Measurements from ENCODE around the gene TMEM259. TPM values are rescaled to one million over a fixed set of nuclear protein-coding genes. Genes with fewer than 3 reads are reported as not detected.

The TMEM259 gene
- total and polyA plus RNA-seq, 8 donors = 74.2 to 154 (median 101) TPM

DNA sequence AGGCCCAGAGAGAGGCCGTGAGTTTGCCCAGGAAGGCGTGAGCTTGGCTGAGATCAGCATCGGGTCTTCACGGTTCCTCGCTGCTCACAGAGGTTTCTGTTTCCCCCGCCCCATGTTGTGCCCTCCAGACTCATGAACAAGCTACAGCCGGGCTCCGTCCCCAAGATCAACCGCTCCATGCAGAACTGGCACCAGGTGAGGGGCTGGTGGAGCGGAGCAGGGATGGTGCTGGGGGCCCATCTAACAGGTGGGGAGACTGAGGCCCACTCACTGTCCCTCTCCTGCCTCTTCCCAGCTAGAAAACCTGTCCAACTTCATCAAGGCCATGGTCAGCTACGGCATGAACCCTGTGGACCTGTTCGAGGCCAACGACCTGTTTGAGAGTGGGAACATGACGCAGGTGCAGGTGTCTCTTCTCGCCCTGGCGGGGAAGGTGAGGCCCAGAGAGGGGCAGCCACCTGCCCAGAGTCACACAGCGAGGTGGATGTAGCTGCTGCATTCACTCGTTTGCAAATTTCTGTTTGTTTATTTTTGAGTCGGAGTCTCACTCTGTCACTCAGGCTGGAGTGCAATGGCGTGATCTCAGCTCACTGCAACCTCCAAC, 11.4 kb upstream of the TMEM259 start:
- no peaks in the 10 kb centered on the region for H3K27me3 ChIP-seq
- no peaks in the 10 kb centered on the region for H3K9me3 ChIP-seq
- intact Hi-C loops (cut with DNase I) = no loop called here
- H3K4me3 ChIP-seq = no peak overlapping the region
- H3K27ac ChIP-seq = no peak overlapping the region
- DNase-seq = peak in 1 of 4 donors; percentile 49
- H3K4me1 ChIP-seq = peaks cover 0 to 42% of the 10 kb centered on the region in 2 donors
- TF ChIP-seq, protein P1, sequence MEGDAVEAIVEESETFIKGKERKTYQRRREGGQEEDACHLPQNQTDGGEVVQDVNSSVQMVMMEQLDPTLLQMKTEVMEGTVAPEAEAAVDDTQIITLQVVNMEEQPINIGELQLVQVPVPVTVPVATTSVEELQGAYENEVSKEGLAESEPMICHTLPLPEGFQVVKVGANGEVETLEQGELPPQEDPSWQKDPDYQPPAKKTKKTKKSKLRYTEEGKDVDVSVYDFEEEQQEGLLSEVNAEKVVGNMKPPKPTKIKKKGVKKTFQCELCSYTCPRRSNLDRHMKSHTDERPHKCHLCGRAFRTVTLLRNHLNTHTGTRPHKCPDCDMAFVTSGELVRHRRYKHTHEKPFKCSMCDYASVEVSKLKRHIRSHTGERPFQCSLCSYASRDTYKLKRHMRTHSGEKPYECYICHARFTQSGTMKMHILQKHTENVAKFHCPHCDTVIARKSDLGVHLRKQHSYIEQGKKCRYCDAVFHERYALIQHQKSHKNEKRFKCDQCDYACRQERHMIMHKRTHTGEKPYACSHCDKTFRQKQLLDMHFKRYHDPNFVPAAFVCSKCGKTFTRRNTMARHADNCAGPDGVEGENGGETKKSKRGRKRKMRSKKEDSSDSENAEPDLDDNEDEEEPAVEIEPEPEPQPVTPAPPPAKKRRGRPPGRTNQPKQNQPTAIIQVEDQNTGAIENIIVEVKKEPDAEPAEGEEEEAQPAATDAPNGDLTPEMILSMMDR (IDR thresholded peaks at IDR 0.05) = no peak
- no peak for ATAC-seq
- H3K36me3 ChIP-seq = peaks cover 0 to 61% of the 10 kb centered on the region in 2 donors

DNA sequence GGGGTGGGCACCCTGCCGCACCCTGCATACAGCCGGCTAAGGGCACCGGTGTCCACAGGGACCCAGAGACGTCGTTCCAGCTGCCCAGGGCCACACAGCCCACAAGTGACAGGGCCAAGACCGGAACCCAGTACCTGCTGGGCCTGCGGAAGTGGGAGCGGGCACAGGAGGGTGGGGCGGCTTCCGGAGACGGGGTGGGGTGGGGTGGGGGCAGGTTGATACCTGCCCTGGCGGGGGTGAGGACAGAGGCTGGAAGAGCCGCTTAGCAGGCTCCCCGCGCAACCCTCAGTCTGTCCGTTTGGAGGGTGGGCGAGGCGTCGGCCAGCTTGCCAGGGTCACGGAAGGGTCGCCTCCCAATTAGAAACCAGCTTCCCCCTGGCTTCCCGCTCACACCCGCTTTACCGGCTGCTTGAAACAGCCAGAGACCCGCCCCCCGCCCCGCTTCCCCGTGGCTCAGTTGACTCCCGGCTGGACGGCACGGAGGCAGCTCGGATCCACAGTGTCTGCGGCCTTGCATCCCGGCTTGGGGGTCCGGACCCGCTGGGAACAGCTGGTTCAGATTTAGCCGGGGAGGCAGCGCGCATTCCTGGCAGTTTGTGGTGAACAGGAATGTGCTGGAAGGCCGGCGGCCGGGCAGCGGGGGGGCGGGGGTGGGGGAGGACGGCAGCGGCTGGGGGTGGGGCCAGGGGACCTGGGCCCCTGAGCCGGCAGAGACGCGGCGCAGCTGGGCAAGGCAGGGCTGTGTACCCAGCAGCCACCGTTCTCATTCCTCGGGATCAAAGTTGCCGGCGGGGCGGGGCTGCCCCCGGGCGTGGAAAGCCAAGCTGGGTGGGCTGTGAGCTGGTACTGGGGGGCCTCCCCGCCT, 7.4 kb upstream of the TMEM259 start:
- intact Hi-C loops (cut with DNase I) = no loop called here
- Histone ChIP-seq H3K4me3 (peak overlapping the region; percentile 97 to 98), H3K27me3 (no peaks in the 10 kb centered on the region), H3K36me3 (peaks cover 0 to 35% of the 10 kb centered on the region in 2 donors), H3K9me3 (no peaks in the 10 kb centered on the region), H3K27ac (peak overlapping the region; percentile 94), H3K4me1 (peaks cover 0 to 53% of the 10 kb centered on the region in 2 donors)
- TF ChIP-seq, protein P1 (IDR thresholded peaks at IDR 0.05) = no peak
- DNase-seq = peak; percentile 75 to 91 (median 86)
- peak; percentile 76 for ATAC-seq

DNA sequence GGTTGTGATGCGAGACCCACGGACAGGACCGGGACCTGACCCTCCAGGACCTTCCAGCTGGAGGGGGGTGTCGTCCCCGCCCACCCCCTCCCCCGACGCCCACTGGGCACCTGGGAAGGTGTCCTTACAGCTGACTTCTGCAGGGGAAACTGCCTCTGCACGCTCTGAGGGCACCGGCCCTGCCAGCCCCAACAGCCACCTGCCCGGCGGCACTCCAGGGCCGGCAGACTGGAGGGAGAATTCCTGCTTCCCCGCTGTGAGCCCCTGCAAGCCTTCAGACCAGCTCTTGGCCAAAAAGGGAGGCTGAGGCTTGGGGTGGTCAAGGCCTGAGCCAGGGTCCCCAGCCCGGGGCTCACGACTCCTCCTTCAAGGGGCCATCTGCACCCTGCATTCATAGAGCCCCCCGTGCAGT, 6.7 kb upstream of the TMEM259 start:
- Histone ChIP-seq H3K27me3 (no peaks in the 10 kb centered on the region), H3K9me3 (no peaks in the 10 kb centered on the region), H3K27ac (peak overlapping the region; percentile 94), H3K4me3 (peak overlapping the region; percentile 97 to 98), H3K4me1 (peaks cover 0 to 60% of the 10 kb centered on the region in 2 donors), H3K36me3 (peaks cover 0 to 29% of the 10 kb centered on the region in 2 donors)
- DNase-seq (peak in 1 of 4 donors; percentile 80), ATAC-seq (peak; percentile 3)
- TF ChIP-seq, protein P1 (IDR thresholded peaks at IDR 0.05) = no peak
- intact Hi-C loops (cut with DNase I) = no loop called here

DNA sequence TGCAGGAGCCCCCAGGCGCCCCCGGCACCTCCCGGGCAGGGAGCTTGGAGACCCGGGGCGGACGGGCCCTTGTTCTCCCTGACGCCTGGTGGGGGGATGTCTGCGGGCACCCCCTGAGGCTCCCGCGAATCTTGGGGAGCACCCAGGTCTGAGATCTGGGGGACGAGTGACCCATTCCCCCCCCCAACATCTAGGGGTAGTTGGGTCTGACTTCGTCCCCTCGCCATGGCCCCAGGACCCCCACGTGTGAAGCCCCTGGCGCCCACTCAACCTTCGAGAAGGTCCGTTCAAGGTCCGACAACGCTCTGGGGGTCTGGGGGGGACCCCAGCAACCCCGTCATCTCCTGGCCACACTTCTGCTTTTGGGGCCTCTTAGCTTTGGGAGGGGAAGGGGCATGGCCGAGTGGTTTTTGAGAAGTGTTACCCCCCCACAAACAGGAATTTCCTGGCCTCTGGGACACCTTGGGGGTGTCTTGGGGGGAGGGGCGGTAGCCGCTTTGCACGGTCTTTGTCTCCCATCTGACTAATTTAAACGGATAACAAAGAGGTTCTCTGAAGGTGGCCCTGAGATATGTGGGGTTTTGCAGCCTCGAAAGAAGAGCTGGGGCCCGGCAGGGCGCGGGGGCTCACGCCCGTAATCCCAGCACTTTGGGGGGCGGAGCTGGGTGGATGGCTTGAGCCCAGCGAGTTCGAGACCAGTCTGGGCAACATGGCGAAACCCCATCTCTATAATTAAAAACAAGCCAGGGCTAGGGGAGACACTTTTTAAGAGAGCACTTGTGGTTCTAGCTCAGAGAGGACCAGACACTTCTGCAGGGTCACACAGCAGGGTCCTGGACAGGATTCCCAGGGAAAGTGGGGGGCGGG, 6.1 kb upstream of the TMEM259 start:
- H3K4me1 ChIP-seq = peaks cover 3 to 66% of the 10 kb centered on the region in 2 donors
- DNase-seq (peak in 1 of 4 donors; percentile 71), ATAC-seq (peak; percentile 4)
- peak overlapping the region; percentile 94 for H3K27ac ChIP-seq
- intact Hi-C loops (cut with DNase I) = no loop called here
- peak overlapping the region; percentile 97 to 98 for H3K4me3 ChIP-seq
- H3K9me3 ChIP-seq = no peaks in the 10 kb centered on the region
- no peaks in the 10 kb centered on the region for H3K27me3 ChIP-seq
- TF ChIP-seq, protein P1 (IDR thresholded peaks at IDR 0.05) = no peak
- peaks cover 0 to 22% of the 10 kb centered on the region in 2 donors for H3K36me3 ChIP-seq
